GM12865 (cell line): ENCODE measurements around the gene HS6ST3.

Source experiments
- DNase-seq: peaks from one replicate; pipeline ENCODE4 v3.0.0; 2010; ENCODE audit warnings: low read depth
- H3K4me3 ChIP-seq: 2 replicates; pipeline ENCODE4 v1.5.1; 2011; ENCODE audit warnings: mild to moderate bottlenecking, low read depth, low read length, control low read depth
- CTCF ChIP-seq: IDR thresholded peaks from 2 replicates; pipeline ENCODE4 v1.5.1; 2011; ENCODE audit warnings: low read length, control low read depth, low read depth, inconsistent platforms; ENCODE audit not compliant: insufficient read depth; ENCODE audit errors: missing control alignments

Gene HS6ST3

GRCh38 chr13:96621634-96622183 is 531.8 kb downstream of the HS6ST3 start:
- TF ChIP-seq CTCF, result no peak
- no peak for DNase-seq
- H3K4me3 ChIP-seq, result no peak overlapping the region

GRCh38 chr13:96629331-96629730 is 539.4 kb downstream of the HS6ST3 start:
- no peak overlapping the region for H3K4me3 ChIP-seq
- no peak for TF ChIP-seq CTCF
- no peak for DNase-seq

- H3K4me3 ChIP-seq, result no peak overlapping the region
- TF ChIP-seq CTCF, result no peak
- no peak for DNase-seq
These were observed 542.8 kb downstream of the HS6ST3 start for GRCh38 chr13:96632536-96633320.

GRCh38 chr13:96636001-96636709 is 546.2 kb downstream of the HS6ST3 start:
- TF ChIP-seq CTCF, result no peak
- no peak for DNase-seq
- H3K4me3 ChIP-seq, result no peak overlapping the region

GRCh38 chr13:96637039-96637438 is 547.1 kb downstream of the HS6ST3 start:
- TF ChIP-seq CTCF, result no peak
- H3K4me3 ChIP-seq, result no peak overlapping the region

GRCh38 chr13:96646101-96646500 is 556.2 kb downstream of the HS6ST3 start:
- no peak for DNase-seq
- no peak overlapping the region for H3K4me3 ChIP-seq
- TF ChIP-seq CTCF, result no peak

More at GRCh38 chr13:96637039-96637438, 547.1 kb downstream of the HS6ST3 start:
- no peak for DNase-seq
